C4-2B (cell line): ENCODE data around the gene NFKB2.

Experiments used
- CTCF ChIP-seq: fragments of 450-650 bp; conservative IDR thresholded peaks from 2 replicates; pipeline ENCODE4 v1.5.1; 2017; ENCODE audit warnings: mild to moderate bottlenecking
- ZFX ChIP-seq: fragments of 450-650 bp; IDR thresholded peaks from 2 replicates; pipeline ENCODE4 v1.6.1; 2017

DNA sequence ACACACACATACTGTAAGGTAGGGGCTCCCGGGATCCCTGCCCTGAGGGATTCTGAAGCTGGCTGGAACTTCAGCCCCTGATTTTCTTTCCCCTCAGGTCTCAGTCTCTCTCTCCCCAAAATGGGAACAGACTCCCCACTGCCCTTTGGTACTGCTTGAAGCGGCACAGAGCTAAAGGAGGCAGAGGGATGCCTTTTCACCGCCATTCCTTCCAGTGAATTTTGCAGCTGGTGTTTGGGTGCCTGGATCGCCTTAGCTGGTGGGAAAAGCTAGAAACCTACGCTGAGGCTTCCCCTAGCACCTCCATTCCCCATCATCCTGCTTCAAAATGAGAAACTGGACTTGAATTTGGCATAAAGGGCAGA is 39.6 kb downstream of the NFKB2 start:
- TF ChIP-seq CTCF: no peak
- TF ChIP-seq ZFX: no peak
